GM12878 (cell line): ENCODE measurements around the gene ZNF629. TPM values are rescaled to one million over a fixed set of nuclear protein-coding genes. Genes with fewer than 3 reads are reported as not detected.

Experiments used
- ATAC-seq: fragments of 200-7000 bp; cut with Tn5 transposase; 3 replicates; pipeline ENCODE4 v1.9.1; 2020; ENCODE audit warnings: mild to moderate bottlenecking, moderate library complexity
- BruUV-seq: library from RNA; stranded (reverse); fragments of 400-500 nt; replicated peaks from 2 replicates; lab custom pipeline; 2021; lab: Mats Ljungman, UMichigan
- CTCF ChIA-PET: fragments of 300-600 bp; sonication (Branson Sonifier 250); formaldehyde crosslinking; extraction: SDS; loops from one replicate; lab custom pipeline; 2021; ENCODE audit warnings: inconsistent platforms; lab: Yijun Ruan, JAX
- POLR2A ChIA-PET: fragments of 350-600 bp; formaldehyde crosslinking; extraction: SDS; loops from one replicate; lab custom pipeline; 2021; ENCODE audit warnings: inconsistent platforms; lab: Charles Lee
- RAD21 ChIA-PET: fragments of 300-600 bp; sonication (Branson Sonifier 250); formaldehyde crosslinking; loops from one replicate; lab custom pipeline; 2023; ENCODE audit warnings: antibody characterized with exemption; ENCODE audit not compliant: unreplicated experiment; lab: Charles Lee
- SMC1A ChIA-PET: fragments of 300-600 bp; sonication (Branson Sonifier 250); formaldehyde crosslinking; loops from one replicate; lab custom pipeline; 2023; ENCODE audit not compliant: unreplicated experiment, uncharacterized antibody; lab: Charles Lee
- DNase-seq: peaks from one replicate; pipeline ENCODE4 v3.0.0-alpha.2; 2011; ENCODE audit warnings: low read depth, low spot score
- FAIRE-seq: peaks from 3 replicates; lab custom pipeline; 2011; peaks lifted over from hg19 to GRCh38; lab: Jason Lieb, UNC
- H2AFZ ChIP-seq: 2 replicates; pipeline ENCODE4 v1.6.0; 2011; ENCODE audit warnings: low read depth, low read length, control low read depth; ENCODE audit not compliant: control insufficient read depth
- H3K27ac ChIP-seq: 2 replicates; pipeline ENCODE4 v1.5.1; 2011; ENCODE audit warnings: control low read depth; ENCODE audit not compliant: control insufficient read depth, insufficient read depth
- H3K27me3 ChIP-seq, 2 experiments: replicated peaks in 1 of 2; 2 replicates each; pipeline versions ENCODE4 v1.6.0 to v1.6.1; 2011; ENCODE audit warnings: low read length in 1 of 2; ENCODE audit not compliant: control insufficient read depth in 2 of 2, insufficient read depth in 2 of 2
- H3K36me3 ChIP-seq, 2 experiments: 2 replicates each; pipeline ENCODE4 v1.5.1; 2011; ENCODE audit warnings: low read length in 1 of 2; ENCODE audit not compliant: control insufficient read depth in 2 of 2, insufficient read depth in 2 of 2
- H3K4me1 ChIP-seq: 2 replicates; pipeline ENCODE4 v1.6.1; 2011; ENCODE audit warnings: mild to moderate bottlenecking, low read length, moderate library complexity, mixed read lengths; ENCODE audit not compliant: control insufficient read depth, insufficient read depth
- H3K4me2 ChIP-seq: 2 replicates; pipeline ENCODE4 v1.6.0; 2011; ENCODE audit warnings: control low read depth; ENCODE audit not compliant: control insufficient read depth, insufficient read depth
- H3K4me3 ChIP-seq: fragments of 200-600 bp; sonication (generic); 2 replicates; pipeline ENCODE4 v1.5.1; 2016
- H3K79me2 ChIP-seq: 2 replicates; pipeline ENCODE4 v1.6.0; 2011; ENCODE audit warnings: low read length; ENCODE audit not compliant: control insufficient read depth, insufficient read depth
- H3K9ac ChIP-seq: 2 replicates; pipeline ENCODE4 v1.8.0; 2011; ENCODE audit warnings: low read length, control low read depth, mixed read lengths; ENCODE audit not compliant: control insufficient read depth, insufficient read depth
- H3K9me3 ChIP-seq: replicated peaks from 3 replicates; pipeline ENCODE4 v1.5.1; 2011; ENCODE audit warnings: mild to moderate bottlenecking, low read length; ENCODE audit not compliant: control insufficient read depth, insufficient read depth
- H4K20me1 ChIP-seq: 2 replicates; pipeline ENCODE4 v1.6.0; 2011; ENCODE audit not compliant: control insufficient read depth, insufficient read depth
- JUND ChIP-seq: IDR thresholded peaks from 2 replicates; pipeline ENCODE4 v1.6.1; 2012; ENCODE audit warnings: low read depth, mild to moderate bottlenecking, low read length, improper control_type of control experiment, moderate library complexity
- KLF5 ChIP-seq: fragments of 450-650 bp; IDR thresholded peaks from 2 replicates; pipeline ENCODE4 v1.6.1; 2014; ENCODE audit warnings: mild to moderate bottlenecking; ENCODE audit not compliant: partially characterized antibody
- TCF7 ChIP-seq: IDR thresholded peaks from 2 replicates; pipeline ENCODE4 v1.6.1; 2014; ENCODE audit warnings: antibody characterized with exemption, borderline replicate concordance
- WGBS: methylation state at CpG from one replicate; pipeline ENCODE4 v1.1.6; 2016; ENCODE audit warnings: low lambda C conversion rate; ENCODE audit not compliant: insufficient replicate concordance, insufficient coverage; ENCODE audit errors: missing lambda C conversion rate; 5-methylcytosine and 5-hydroxymethylcytosine counted together
- in situ Hi-C: fragments of 300-500 bp; cut with MboI; formaldehyde crosslinking; loops from 9 replicates; pipeline ENCODE4 v1.14.3; 2018; ENCODE audit warnings: mixed read lengths
- intact Hi-C: fragments of 100-400 bp; cut with micrococcal nuclease; formaldehyde crosslinking; loops from one replicate; pipeline ENCODE4 v1.14.2; 2022; ENCODE audit not compliant: unreplicated experiment
- polyA plus RNA-seq, 11 experiments: library from polyadenylated mRNA; depleted of rRNA in 4 of 11; unstranded in 6 of 11; stranded (reverse) in 5 of 11; fragments of >200 nt; fragmentation: Nextera tagmentation in 4 of 11; fragmentation: Illumina TruSeq in 1 of 11; extraction: Ambion mirVana in 4 of 11; extraction: Trizol in 1 of 11; gene quantifications; 1 replicate in 1 of 11; 2 replicates in 10 of 11; pipeline versions ENCODE4 v1.2.1 to v1.2.3, GENCODE V29; 2011 to 2016; ENCODE audit warnings: inconsistent platforms in 2 of 11, missing spikeins in 2 of 11, low read depth in 1 of 11
- total RNA-seq, 4 experiments: library from RNA; depleted of rRNA in 3 of 4; stranded (reverse); fragments of >200 nt in 3 of 4; fragmentation: Illumina TruSeq in 1 of 4; extraction: Trizol in 1 of 4; gene quantifications; 2 replicates each; pipeline versions ENCODE4 v1.2.1 to v1.2.3, GENCODE V29; 2013 to 2021

Gene ZNF629
- total and polyA plus RNA-seq, 10 of the 15 experiments (the other 5 are each of a cell fraction or from before 2014, with no cell fraction given), result 0.02 to 0.69 (median 0.40) TPM

- Histone ChIP-seq H2AFZ (no peak overlapping the region), H3K4me3 (no peak overlapping the region), H3K36me3 (no peaks in the 10 kb centered on the region), H3K27ac (no peak overlapping the region), H3K4me1 (no peaks in the 10 kb centered on the region), H3K79me2 (no peaks in the 10 kb centered on the region), H3K9ac (no peak overlapping the region), H4K20me1 (no peaks in the 10 kb centered on the region), H3K27me3 (no peaks in the 10 kb centered on the region; a peak in 1 of 4 replicates), H3K9me3 (no peaks in the 10 kb centered on the region), H3K4me2 (no peak overlapping the region)
- SMC1A ChIA-PET, result no interaction called here
- RAD21 ChIA-PET, result no interaction called here
- POLR2A ChIA-PET, result interaction anchor here (0.6 to 0.9 kb wide), 2 partner anchors 34 to 746 kb away, joined by 3 to 4 read pairs; no protein-coding TSS in a partner anchor
- in situ Hi-C loops, result no loop called here
- no peak for DNase-seq
- CTCF ChIA-PET, result interaction anchor here (1.5 kb wide), 1 partner anchor 161 kb away, joined by 3 read pairs; no protein-coding TSS in a partner anchor
- ATAC-seq, result no peak
- FAIRE-seq, result no peak
- WGBS, result 92% methylated on average over 4 of the region's 4 CpGs
- BruUV-seq, result no TSS peak
- intact Hi-C loops, result no loop called here
- TF ChIP-seq JUND (no peak), KLF5 (no peak)
These were observed 6.5 kb downstream of the ZNF629 start for GRCh38 chr16:30780549-30780948.

- Histone ChIP-seq H3K9ac (no peak overlapping the region), H3K9me3 (no peaks in the 10 kb centered on the region), H3K4me1 (no peaks in the 10 kb centered on the region), H3K4me3 (no peak overlapping the region), H3K4me2 (no peak overlapping the region), H3K36me3 (no peaks in the 10 kb centered on the region), H4K20me1 (no peaks in the 10 kb centered on the region), H3K27ac (no peak overlapping the region), H3K79me2 (peaks cover 2% of the 10 kb centered on the region; the same call in 1 of the 2 replicates), H3K27me3 (no peaks in the 10 kb centered on the region), H2AFZ (no peak overlapping the region)
- DNase-seq, result no peak
- FAIRE-seq, result no peak
- ChIA-PET POLR2A (interaction anchor here (0.9 kb wide), 1 partner anchor 34 kb away, joined by 3 read pairs; no protein-coding TSS in a partner anchor), CTCF (interaction anchor here (0.6 kb wide), 1 partner anchor 69 kb away, joined by 3 read pairs; no protein-coding TSS in a partner anchor), RAD21 (no interaction called here), SMC1A (no interaction called here)
- in situ Hi-C loops, result no loop called here
- TF ChIP-seq TCF7, result no peak
- no peak for ATAC-seq
- BruUV-seq, result no TSS peak
- intact Hi-C loops, result no loop called here
- 51% methylated on average over 3 of the region's 3 CpGs for WGBS
These were observed 7.0 kb downstream of the ZNF629 start for GRCh38 chr16:30780021-30780420.
